ENCODE measurements around the gene OPTN.
"Not testable (repeated sequence)": the region's sequence is repeated elsewhere in the genome, so short reads cannot be mapped to it uniquely, and the experiment has no call there.

OPTN gene

GRCh38 chr10:13136651-13137050 lies 36.7 kb downstream of the OPTN start:
- no peak for DNase-seq

- DNase-seq = no peak
Observed at GRCh38 chr10:13139150-13139549, 39.2 kb downstream of the OPTN start.

- no peak for DNase-seq
Observed at GRCh38 chr10:13139676-13140075, 39.7 kb downstream of the OPTN start.

GRCh38 chr10:13140627-13141190 lies 40.7 kb downstream of the OPTN start:
- no peak for DNase-seq

GRCh38 chr10:13143766-13144165 lies 43.8 kb downstream of the OPTN start:
- no peak for DNase-seq

- no peak for DNase-seq
Observed at GRCh38 chr10:13144814-13145213, 44.9 kb downstream of the OPTN start.

- DNase-seq = no peak
Observed at GRCh38 chr10:13146379-13146778, 46.4 kb downstream of the OPTN start.

GRCh38 chr10:13147161-13147560 lies 47.2 kb downstream of the OPTN start:
- DNase-seq = no peak

- DNase-seq = no peak
Observed at GRCh38 chr10:13152296-13152695, 52.3 kb downstream of the OPTN start.

- not testable (repeated sequence) for DNase-seq
Observed at GRCh38 chr10:13155860-13156259, 55.9 kb downstream of the OPTN start.

- peak; percentile 15 for DNase-seq
Observed at GRCh38 chr10:13158401-13158800, 58.4 kb downstream of the OPTN start.

GRCh38 chr10:13160934-13161856 lies 61.2 kb downstream of the OPTN start, which contains the start of gene MCM10:
MCM10 (plus strand) TSS chr10:13161558; CDS start chr10:13164203, 2,645 bp downstream.
- DNase-seq = peak; percentile 98

- no peak for DNase-seq
Observed at GRCh38 chr10:13161857-13162271, 61.9 kb downstream of the OPTN start.

GRCh38 chr10:13163859-13164258 lies 63.9 kb downstream of the OPTN start:
- no peak for DNase-seq

- no peak for DNase-seq
Observed at GRCh38 chr10:13165177-13165576, 65.2 kb downstream of the OPTN start.

GRCh38 chr10:13167568-13167967 lies 67.6 kb downstream of the OPTN start:
- no peak for DNase-seq

GRCh38 chr10:13168781-13169180 lies 68.8 kb downstream of the OPTN start:
- DNase-seq = no peak

GRCh38 chr10:13173616-13174015 lies 73.7 kb downstream of the OPTN start:
- DNase-seq = no peak

GRCh38 chr10:13180788-13181187 lies 80.8 kb downstream of the OPTN start:
- no peak for DNase-seq

- no peak for DNase-seq
Observed at GRCh38 chr10:13182424-13182823, 82.5 kb downstream of the OPTN start.

- no peak for DNase-seq
Observed at GRCh38 chr10:13183625-13184024, 83.7 kb downstream of the OPTN start.

GRCh38 chr10:13184276-13184675 lies 84.3 kb downstream of the OPTN start:
- DNase-seq = no peak

GRCh38 chr10:13184730-13185514 lies 85.0 kb downstream of the OPTN start:
- DNase-seq = no peak

Data from activated gamma-delta T cell treated with Interleukin-2 at 50 U/mL for 16 hours (primary cell).